ENCODE measurements around the gene COQ8B. TPM values are rescaled to one million over a fixed set of nuclear protein-coding genes. Genes with fewer than 3 reads are reported as not detected.

COQ8B gene
- total RNA-seq, 1 donor from 2014 or later = 29.7 TPM

- H3K36me3 Mint-ChIP-seq (ENCODE audit: low read depth) = peaks cover 17% of the 10 kb centered on the region
- H3K27ac Mint-ChIP-seq (ENCODE audit: unreplicated experiment) = peak overlapping the region; percentile 8
- H3K4me3 Mint-ChIP-seq (ENCODE audit: unreplicated experiment) = no peak overlapping the region
- no peak for DNase-seq (ENCODE audit: low spot score)
- H3K27me3 Mint-ChIP-seq (ENCODE audit: low read depth) = no peaks in the 10 kb centered on the region
- peaks cover 9% of the 10 kb centered on the region for H3K4me1 Mint-ChIP-seq (ENCODE audit: low read depth)
- H3K9me3 Mint-ChIP-seq (ENCODE audit: low read depth) = no peaks in the 10 kb centered on the region
- TF ChIP-seq, protein P1, sequence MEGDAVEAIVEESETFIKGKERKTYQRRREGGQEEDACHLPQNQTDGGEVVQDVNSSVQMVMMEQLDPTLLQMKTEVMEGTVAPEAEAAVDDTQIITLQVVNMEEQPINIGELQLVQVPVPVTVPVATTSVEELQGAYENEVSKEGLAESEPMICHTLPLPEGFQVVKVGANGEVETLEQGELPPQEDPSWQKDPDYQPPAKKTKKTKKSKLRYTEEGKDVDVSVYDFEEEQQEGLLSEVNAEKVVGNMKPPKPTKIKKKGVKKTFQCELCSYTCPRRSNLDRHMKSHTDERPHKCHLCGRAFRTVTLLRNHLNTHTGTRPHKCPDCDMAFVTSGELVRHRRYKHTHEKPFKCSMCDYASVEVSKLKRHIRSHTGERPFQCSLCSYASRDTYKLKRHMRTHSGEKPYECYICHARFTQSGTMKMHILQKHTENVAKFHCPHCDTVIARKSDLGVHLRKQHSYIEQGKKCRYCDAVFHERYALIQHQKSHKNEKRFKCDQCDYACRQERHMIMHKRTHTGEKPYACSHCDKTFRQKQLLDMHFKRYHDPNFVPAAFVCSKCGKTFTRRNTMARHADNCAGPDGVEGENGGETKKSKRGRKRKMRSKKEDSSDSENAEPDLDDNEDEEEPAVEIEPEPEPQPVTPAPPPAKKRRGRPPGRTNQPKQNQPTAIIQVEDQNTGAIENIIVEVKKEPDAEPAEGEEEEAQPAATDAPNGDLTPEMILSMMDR (IDR thresholded peaks at IDR 0.05) = no peak
These were observed 27.2 kb downstream of the COQ8B start for GRCh38 chr19:40689339-40690049.

DNA sequence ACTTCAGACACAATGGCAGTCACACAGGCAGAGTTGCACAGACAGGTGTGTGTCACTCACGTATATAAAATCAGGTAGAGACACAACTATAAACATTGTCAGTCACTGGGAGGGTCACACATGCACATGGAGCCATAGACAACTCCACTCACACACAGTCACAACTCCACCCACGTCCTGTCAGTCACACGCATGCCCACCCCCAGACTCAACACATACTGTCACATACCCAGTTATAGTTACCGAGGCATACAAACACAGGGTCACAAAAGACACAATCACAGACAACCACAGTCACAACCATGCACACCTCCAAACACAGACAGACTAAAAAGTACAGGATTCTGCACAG lies 27.7 kb downstream of the COQ8B start:
- TF ChIP-seq, protein P1 (IDR thresholded peaks at IDR 0.05) = no peak
- H3K36me3 Mint-ChIP-seq (ENCODE audit: low read depth) = peaks cover 19% of the 10 kb centered on the region
- peaks cover 9% of the 10 kb centered on the region for H3K4me1 Mint-ChIP-seq (ENCODE audit: low read depth)
- no peak overlapping the region for H3K4me3 Mint-ChIP-seq (ENCODE audit: unreplicated experiment)
- no peak for DNase-seq (ENCODE audit: low spot score)
- H3K27ac Mint-ChIP-seq (ENCODE audit: unreplicated experiment) = no peak overlapping the region
- no peaks in the 10 kb centered on the region for H3K27me3 Mint-ChIP-seq (ENCODE audit: low read depth)
- no peaks in the 10 kb centered on the region for H3K9me3 Mint-ChIP-seq (ENCODE audit: low read depth)

- no peaks in the 10 kb centered on the region for H3K27me3 Mint-ChIP-seq (ENCODE audit: low read depth)
- peaks cover 9% of the 10 kb centered on the region for H3K4me1 Mint-ChIP-seq (ENCODE audit: low read depth)
- no peak for DNase-seq (ENCODE audit: low spot score)
- no peak overlapping the region for H3K27ac Mint-ChIP-seq (ENCODE audit: unreplicated experiment)
- TF ChIP-seq, protein P1 (IDR thresholded peaks at IDR 0.05) = no peak
- no peaks in the 10 kb centered on the region for H3K9me3 Mint-ChIP-seq (ENCODE audit: low read depth)
- H3K4me3 Mint-ChIP-seq (ENCODE audit: unreplicated experiment) = no peak overlapping the region
- peaks cover 19% of the 10 kb centered on the region for H3K36me3 Mint-ChIP-seq (ENCODE audit: low read depth)
These were observed 28.4 kb downstream of the COQ8B start for GRCh38 chr19:40688309-40688708.

DNA sequence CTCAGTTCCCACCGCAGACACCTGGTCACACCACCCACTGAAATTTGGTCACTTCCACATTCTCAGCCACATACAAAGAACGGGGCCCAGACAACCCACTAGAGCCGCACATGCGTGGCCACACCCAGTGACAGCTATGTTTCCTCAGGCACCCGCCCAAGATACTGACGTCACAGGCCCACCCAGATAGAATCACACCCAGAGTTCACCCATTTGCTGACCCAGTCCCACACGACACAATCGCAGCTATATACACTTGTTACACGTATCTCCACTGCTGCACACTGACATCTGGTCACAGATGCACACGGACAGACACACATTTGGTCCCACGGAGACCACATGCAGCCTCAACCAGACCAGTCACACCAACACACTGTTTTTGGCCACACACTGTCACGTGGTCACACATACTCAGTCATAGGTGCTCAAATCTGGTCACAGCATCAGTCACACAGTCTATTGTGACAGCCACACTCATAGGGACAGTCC lies 29.1 kb downstream of the COQ8B start:
- peaks cover 9% of the 10 kb centered on the region for H3K4me1 Mint-ChIP-seq (ENCODE audit: low read depth)
- H3K36me3 Mint-ChIP-seq (ENCODE audit: low read depth) = peaks cover 22% of the 10 kb centered on the region
- TF ChIP-seq, protein P1 (IDR thresholded peaks at IDR 0.05) = no peak
- H3K4me3 Mint-ChIP-seq (ENCODE audit: unreplicated experiment) = no peak overlapping the region
- H3K9me3 Mint-ChIP-seq (ENCODE audit: low read depth) = no peaks in the 10 kb centered on the region
- no peaks in the 10 kb centered on the region for H3K27me3 Mint-ChIP-seq (ENCODE audit: low read depth)
- no peak for DNase-seq (ENCODE audit: low spot score)
- H3K27ac Mint-ChIP-seq (ENCODE audit: unreplicated experiment) = no peak overlapping the region

- Mint-ChIP-seq H3K4me1 (ENCODE audit: low read depth) (peaks cover 9% of the 10 kb centered on the region), H3K27me3 (ENCODE audit: low read depth) (no peaks in the 10 kb centered on the region), H3K27ac (ENCODE audit: unreplicated experiment) (no peak overlapping the region), H3K4me3 (ENCODE audit: unreplicated experiment) (no peak overlapping the region), H3K9me3 (ENCODE audit: low read depth) (no peaks in the 10 kb centered on the region), H3K36me3 (ENCODE audit: low read depth) (peaks cover 23% of the 10 kb centered on the region)
- DNase-seq (ENCODE audit: low spot score) = no peak
- TF ChIP-seq, protein P1 (IDR thresholded peaks at IDR 0.05) = no peak
These were observed 29.7 kb downstream of the COQ8B start for GRCh38 chr19:40686882-40687524.

Measured in chondrocyte (in vitro differentiated cells).